ENCODE data around the gene KRT9. TPM values are rescaled to one million over a fixed set of nuclear protein-coding genes. Genes with fewer than 3 reads are reported as not detected.

The KRT9 gene
- total and polyA plus RNA-seq, 2 donors (not counting 3 experiments of a cell fraction or from before 2014, with no cell fraction given), result not detected

DNA sequence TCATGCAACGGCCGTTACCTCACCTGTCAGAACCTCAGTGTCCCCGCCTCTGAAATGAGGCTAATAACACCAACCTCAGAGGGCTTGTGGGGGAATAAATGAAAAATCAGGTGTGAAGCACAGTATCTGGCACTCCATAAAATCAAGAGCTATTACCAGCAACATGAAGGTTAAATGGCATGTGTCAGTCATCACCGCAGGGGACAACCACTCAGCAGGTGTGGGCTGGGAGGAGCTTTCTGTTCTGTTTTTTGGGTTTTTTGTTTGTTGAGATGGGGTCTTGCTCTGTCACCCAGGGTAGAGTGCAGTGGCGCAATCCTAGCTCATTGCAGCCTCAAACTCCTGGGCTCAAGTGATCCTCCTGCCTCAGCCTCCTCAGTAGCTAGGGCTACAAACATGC lies 26.9 kb downstream of the KRT9 start:
- no peaks in the 10 kb centered on the region for H3K9me3 ChIP-seq (replicated peaks; ENCODE audit: control insufficient read depth, insufficient read depth, low read length)
- H2AFZ ChIP-seq (ENCODE audit: low read depth, low read length), result no peak overlapping the region
- DNase-seq (ENCODE audit: low read depth, low spot score) (no peak), FAIRE-seq (no peak)
- no peak overlapping the region for H3K27ac ChIP-seq (ENCODE audit: insufficient read depth, low read depth, low read length)
- dilution Hi-C loops (cut with MboI; ENCODE audit: extremely low pct_ligation_motif_present, low sequenced_read_pairs) (no loop called here), intact Hi-C loops (cut with micrococcal nuclease) (loop anchor here (5.0 kb wide), 1 partner anchor 743 kb away; no protein-coding TSS in a partner anchor)
- no peaks in the 10 kb centered on the region for H4K20me1 ChIP-seq (replicated peaks; ENCODE audit: control insufficient read depth, extremely low read depth, insufficient read depth, low read length)
- H3K9me1 ChIP-seq (replicated peaks; ENCODE audit: control insufficient read depth, extremely low read depth, insufficient read depth, low read length), result no peaks in the 10 kb centered on the region
- H3K27me3 ChIP-seq (ENCODE audit: control insufficient read depth in 2 of 2, insufficient read depth in 2 of 2, low read length in 2 of 2), result no peaks in the 10 kb centered on the region
- POLR2A ChIA-PET, result no interaction called here
- no peak overlapping the region for H3K4me3 ChIP-seq (replicated peaks in 1 of 3; ENCODE audit: insufficient read depth in 1 of 3, low read depth in 1 of 3, low read length in 3 of 3)
- no peaks in the 10 kb centered on the region for H3K79me2 ChIP-seq (ENCODE audit: control insufficient read depth, insufficient read depth, low read length)
- no peak overlapping the region for H3K9ac ChIP-seq (replicated peaks; ENCODE audit: extremely low read depth, insufficient read depth, low read length)
- H3K4me1 ChIP-seq (ENCODE audit: control insufficient read depth, extremely low read depth, insufficient read depth, low read length), result peaks cover 19% of the 10 kb centered on the region
- BruUV-seq (replicated peaks), result no TSS peak
- TF ChIP-seq JUN (IDR thresholded peaks at IDR 0.05; ENCODE audit: borderline replicate concordance, insufficient read depth, insufficient read length, low read depth), result no peak
- TF ChIP-seq POLR2AphosphoS5 (IDR thresholded peaks at IDR 0.05; ENCODE audit: insufficient read depth, low read depth, low read length), result no peak
- TF ChIP-seq, protein P1, sequence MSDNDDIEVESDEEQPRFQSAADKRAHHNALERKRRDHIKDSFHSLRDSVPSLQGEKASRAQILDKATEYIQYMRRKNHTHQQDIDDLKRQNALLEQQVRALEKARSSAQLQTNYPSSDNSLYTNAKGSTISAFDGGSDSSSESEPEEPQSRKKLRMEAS (IDR thresholded peaks at IDR 0.05; ENCODE audit: insufficient read depth, insufficient read length), result no peak
- no peak for TF ChIP-seq CTCF (IDR thresholded peaks at IDR 0.05; ENCODE audit: extremely low read depth in 1 of 2, insufficient read depth in 1 of 2, low read depth in 1 of 2, low read length in 2 of 2)
- no peak for TF ChIP-seq MYC (IDR thresholded peaks at IDR 0.05; ENCODE audit: low read depth, low read length)
- TF ChIP-seq GATA2 (IDR thresholded peaks at IDR 0.05; ENCODE audit: insufficient read depth, insufficient read length, low read depth, low read length), result no peak
- no peak for TF ChIP-seq EZH2 (IDR thresholded peaks at IDR 0.05; ENCODE audit: borderline replicate concordance, low read depth, low read length, severe bottlenecking)
- TF ChIP-seq FOS (IDR thresholded peaks at IDR 0.05; ENCODE audit: borderline replicate concordance, insufficient read depth, low read length), result no peak
- no peak for TF ChIP-seq POLR2A (IDR thresholded peaks at IDR 0.05; ENCODE audit: low read depth, low read length)
- no peak overlapping the region for H3K4me2 ChIP-seq (ENCODE audit: insufficient read depth, low read length)
- no peaks in the 10 kb centered on the region for H3K36me3 ChIP-seq (ENCODE audit: control insufficient read depth in 2 of 2, extremely low read depth in 1 of 2, insufficient read depth in 2 of 2, low read length in 2 of 2)
- CTCF ChIA-PET, result interaction anchor here (0.7 to 2.0 kb wide), 10 partner anchors 10 to 636 kb away, joined by 3 to 7 read pairs (median 3); no protein-coding TSS in a partner anchor

All from endothelial cell of umbilical vein (primary cell).